ENCODE results near the gene WNK4.
A peak's percentile ranks its signal among the peaks of the same experiment; 100 is the strongest.
"Not testable (repeated sequence)": the region's sequence is repeated elsewhere in the genome, so short reads cannot be mapped to it uniquely, and the experiment has no call there.

The WNK4 gene

GRCh38 chr17:42779936-42780850 is at the start of gene WNK4:
WNK4 (plus strand) TSS chr17:42780610; CDS start chr17:42780699, 89 bp downstream.
- DNase-seq (ENCODE audit: low spot score), result peak; percentile 65

- DNase-seq (ENCODE audit: low spot score), result no peak
Observed at GRCh38 chr17:42740699-42741098, 39.7 kb upstream of the WNK4 start.

- peak; percentile 9 for DNase-seq (ENCODE audit: low spot score)
Observed at GRCh38 chr17:42742916-42743315, 37.5 kb upstream of the WNK4 start.

GRCh38 chr17:42743595-42744282 is 36.7 kb upstream of the WNK4 start:
- no peak for DNase-seq (ENCODE audit: low spot score)

GRCh38 chr17:42744283-42744805 is 36.1 kb upstream of the WNK4 start:
- peak; percentile 79 for DNase-seq (ENCODE audit: low spot score)

- peak; percentile 92 for DNase-seq (ENCODE audit: low spot score)
Observed at GRCh38 chr17:42744806-42745617, 35.4 kb upstream of the WNK4 start, which contains the start of gene EZH1. EZH1 (minus strand) TSS chr17:42745040; CDS start chr17:42728941, 16,099 bp downstream.

GRCh38 chr17:42748202-42748907 is 32.1 kb upstream of the WNK4 start:
- DNase-seq (ENCODE audit: low spot score), result no peak

GRCh38 chr17:42748908-42749798 is 31.3 kb upstream of the WNK4 start:
- no peak for DNase-seq (ENCODE audit: low spot score)

GRCh38 chr17:42750739-42751344 is 29.6 kb upstream of the WNK4 start:
- no peak for DNase-seq (ENCODE audit: low spot score)

- no peak for DNase-seq (ENCODE audit: low spot score)
Observed at GRCh38 chr17:42751628-42752027, 28.8 kb upstream of the WNK4 start.

GRCh38 chr17:42754782-42755181 is 25.6 kb upstream of the WNK4 start:
- peak; percentile 90 for DNase-seq (ENCODE audit: low spot score)

GRCh38 chr17:42759982-42760651 is 20.3 kb upstream of the WNK4 start:
- no peak for DNase-seq (ENCODE audit: low spot score)

- no peak for DNase-seq (ENCODE audit: low spot score)
Observed at GRCh38 chr17:42760652-42761581, 19.5 kb upstream of the WNK4 start, which contains the start of gene RAMP2. RAMP2 (plus strand) TSS chr17:42761227; CDS start chr17:42761262, 35 bp downstream.

- DNase-seq (ENCODE audit: low spot score), result no peak
Observed at GRCh38 chr17:42761638-42762037, 18.8 kb upstream of the WNK4 start.

GRCh38 chr17:42766124-42766523 is 14.3 kb upstream of the WNK4 start:
- DNase-seq (ENCODE audit: low spot score), result no peak

GRCh38 chr17:42767512-42767911 is 12.9 kb upstream of the WNK4 start:
- DNase-seq (ENCODE audit: low spot score), result no peak

GRCh38 chr17:42768006-42768405 is 12.4 kb upstream of the WNK4 start:
- not testable (repeated sequence) for DNase-seq (ENCODE audit: low spot score)

- DNase-seq (ENCODE audit: low spot score), result not testable (repeated sequence)
Observed at GRCh38 chr17:42769964-42770363, 10.4 kb upstream of the WNK4 start.
